22Rv1 (cell line): ENCODE data around the gene RBM14.

Source experiments
- ZFX ChIP-seq: fragments of 450-650 bp; IDR thresholded peaks from 2 replicates; pipeline ENCODE4 v1.6.1; 2017; ENCODE audit warnings: antibody characterized with exemption, borderline replicate concordance
- TF ChIP-seq, protein P1 (sequence below): fragments of 450-650 bp; IDR thresholded peaks from 2 replicates; pipeline ENCODE4 v1.5.1; 2017; ENCODE audit warnings: mild to moderate bottlenecking

- TF ChIP-seq, protein P1, sequence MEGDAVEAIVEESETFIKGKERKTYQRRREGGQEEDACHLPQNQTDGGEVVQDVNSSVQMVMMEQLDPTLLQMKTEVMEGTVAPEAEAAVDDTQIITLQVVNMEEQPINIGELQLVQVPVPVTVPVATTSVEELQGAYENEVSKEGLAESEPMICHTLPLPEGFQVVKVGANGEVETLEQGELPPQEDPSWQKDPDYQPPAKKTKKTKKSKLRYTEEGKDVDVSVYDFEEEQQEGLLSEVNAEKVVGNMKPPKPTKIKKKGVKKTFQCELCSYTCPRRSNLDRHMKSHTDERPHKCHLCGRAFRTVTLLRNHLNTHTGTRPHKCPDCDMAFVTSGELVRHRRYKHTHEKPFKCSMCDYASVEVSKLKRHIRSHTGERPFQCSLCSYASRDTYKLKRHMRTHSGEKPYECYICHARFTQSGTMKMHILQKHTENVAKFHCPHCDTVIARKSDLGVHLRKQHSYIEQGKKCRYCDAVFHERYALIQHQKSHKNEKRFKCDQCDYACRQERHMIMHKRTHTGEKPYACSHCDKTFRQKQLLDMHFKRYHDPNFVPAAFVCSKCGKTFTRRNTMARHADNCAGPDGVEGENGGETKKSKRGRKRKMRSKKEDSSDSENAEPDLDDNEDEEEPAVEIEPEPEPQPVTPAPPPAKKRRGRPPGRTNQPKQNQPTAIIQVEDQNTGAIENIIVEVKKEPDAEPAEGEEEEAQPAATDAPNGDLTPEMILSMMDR, result no peak
- TF ChIP-seq ZFX, result no peak
Measured at GRCh38 chr11:66631883-66632282, 15.5 kb downstream of the RBM14 start.
